Lower lobe of right lung (tissue), 2 donors: ENCODE results near the gene CYS1. TPM values are rescaled to one million over a fixed set of nuclear protein-coding genes. Genes with fewer than 3 reads are reported as not detected.
"Not testable (repeated sequence)": the region's sequence is repeated elsewhere in the genome, so short reads cannot be mapped to it uniquely, and the experiment has no call there.

Experiments used
- ATAC-seq, 2 donors: fragments of 200-7000 bp; cut with Tn5 transposase; one replicate each; pipeline ENCODE4 v1.9.1; 2020 to 2022; ENCODE audit warnings: mild to moderate bottlenecking in 2 of 2, moderate library complexity in 2 of 2
- DNase-seq: peaks from one replicate; pipeline ENCODE4 v3.0.0-alpha.2; 2020
- H3K27ac ChIP-seq: fragments of 200-600 bp; one replicate; pipeline ENCODE4 v1.8.0; 2022
- H3K27me3 ChIP-seq: fragments of 200-600 bp; one replicate; pipeline ENCODE4 v1.8.0; 2022; ENCODE audit warnings: low read depth
- H3K36me3 ChIP-seq: fragments of 200-600 bp; one replicate; pipeline ENCODE4 v1.8.0; 2022; ENCODE audit warnings: mild to moderate bottlenecking
- H3K4me1 ChIP-seq: fragments of 200-600 bp; one replicate; pipeline ENCODE4 v1.8.0; 2022
- H3K4me3 ChIP-seq: fragments of 200-600 bp; one replicate; pipeline ENCODE4 v1.8.0; 2022; ENCODE audit warnings: mild to moderate bottlenecking
- H3K9me3 ChIP-seq: fragments of 200-600 bp; one replicate; pipeline ENCODE4 v1.8.0; 2022
- intact Hi-C: fragments of 100-400 bp; cut with DNase I; formaldehyde crosslinking; loops from one replicate; pipeline ENCODE4 v1.11.0; 2022
- total RNA-seq: library from RNA; stranded (reverse); fragmentation: NEBNext Ultra II Directional; extraction: Animal tissue kit (Norgen Biotek cat#: 25700); gene quantifications from one replicate; pipeline ENCODE4 v1.2.1, GENCODE V29; 2021
- TF ChIP-seq, protein P1 (sequence below): fragments of 200-600 bp; IDR thresholded peaks from one replicate; pipeline ENCODE4 v1.8.0; 2022; ENCODE audit warnings: antibody characterized with exemption, mild to moderate bottlenecking
- donor health status: DM: no; HTN: yes; CAD: no; lungs with severe emphysema.

CYS1 gene
- total RNA-seq, 1 donor from 2014 or later: 2.6 TPM

DNA sequence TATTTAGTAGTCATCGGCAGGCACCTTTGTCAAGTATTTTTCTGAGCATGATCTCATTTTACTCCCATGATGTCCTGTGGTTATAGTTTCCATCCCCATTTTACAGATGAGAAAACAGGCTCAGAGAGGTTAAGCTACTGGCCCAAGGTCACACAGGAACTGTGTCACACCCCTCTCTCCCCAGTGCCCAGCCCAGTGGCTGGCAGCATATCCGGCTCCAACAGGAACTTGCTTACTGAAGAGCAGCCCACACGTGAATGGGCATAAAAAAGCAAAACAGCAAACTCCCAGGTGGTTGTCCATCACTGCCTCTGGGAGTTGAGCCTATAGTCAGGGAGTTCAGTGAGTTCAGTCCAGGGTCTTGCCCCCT is 45.2 kb downstream of the CYS1 start:
- H3K4me3 ChIP-seq: no peak overlapping the region
- H3K27ac ChIP-seq: peak overlapping the region; percentile 81
- no peaks in the 10 kb centered on the region for H3K36me3 ChIP-seq
- H3K9me3 ChIP-seq: no peaks in the 10 kb centered on the region
- TF ChIP-seq, protein P1, sequence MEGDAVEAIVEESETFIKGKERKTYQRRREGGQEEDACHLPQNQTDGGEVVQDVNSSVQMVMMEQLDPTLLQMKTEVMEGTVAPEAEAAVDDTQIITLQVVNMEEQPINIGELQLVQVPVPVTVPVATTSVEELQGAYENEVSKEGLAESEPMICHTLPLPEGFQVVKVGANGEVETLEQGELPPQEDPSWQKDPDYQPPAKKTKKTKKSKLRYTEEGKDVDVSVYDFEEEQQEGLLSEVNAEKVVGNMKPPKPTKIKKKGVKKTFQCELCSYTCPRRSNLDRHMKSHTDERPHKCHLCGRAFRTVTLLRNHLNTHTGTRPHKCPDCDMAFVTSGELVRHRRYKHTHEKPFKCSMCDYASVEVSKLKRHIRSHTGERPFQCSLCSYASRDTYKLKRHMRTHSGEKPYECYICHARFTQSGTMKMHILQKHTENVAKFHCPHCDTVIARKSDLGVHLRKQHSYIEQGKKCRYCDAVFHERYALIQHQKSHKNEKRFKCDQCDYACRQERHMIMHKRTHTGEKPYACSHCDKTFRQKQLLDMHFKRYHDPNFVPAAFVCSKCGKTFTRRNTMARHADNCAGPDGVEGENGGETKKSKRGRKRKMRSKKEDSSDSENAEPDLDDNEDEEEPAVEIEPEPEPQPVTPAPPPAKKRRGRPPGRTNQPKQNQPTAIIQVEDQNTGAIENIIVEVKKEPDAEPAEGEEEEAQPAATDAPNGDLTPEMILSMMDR: no peak
- intact Hi-C loops: no loop called here
- H3K4me1 ChIP-seq: peaks cover 67% of the 10 kb centered on the region
- DNase-seq (peak; percentile 44), ATAC-seq (no peak)
- no peaks in the 10 kb centered on the region for H3K27me3 ChIP-seq

DNA sequence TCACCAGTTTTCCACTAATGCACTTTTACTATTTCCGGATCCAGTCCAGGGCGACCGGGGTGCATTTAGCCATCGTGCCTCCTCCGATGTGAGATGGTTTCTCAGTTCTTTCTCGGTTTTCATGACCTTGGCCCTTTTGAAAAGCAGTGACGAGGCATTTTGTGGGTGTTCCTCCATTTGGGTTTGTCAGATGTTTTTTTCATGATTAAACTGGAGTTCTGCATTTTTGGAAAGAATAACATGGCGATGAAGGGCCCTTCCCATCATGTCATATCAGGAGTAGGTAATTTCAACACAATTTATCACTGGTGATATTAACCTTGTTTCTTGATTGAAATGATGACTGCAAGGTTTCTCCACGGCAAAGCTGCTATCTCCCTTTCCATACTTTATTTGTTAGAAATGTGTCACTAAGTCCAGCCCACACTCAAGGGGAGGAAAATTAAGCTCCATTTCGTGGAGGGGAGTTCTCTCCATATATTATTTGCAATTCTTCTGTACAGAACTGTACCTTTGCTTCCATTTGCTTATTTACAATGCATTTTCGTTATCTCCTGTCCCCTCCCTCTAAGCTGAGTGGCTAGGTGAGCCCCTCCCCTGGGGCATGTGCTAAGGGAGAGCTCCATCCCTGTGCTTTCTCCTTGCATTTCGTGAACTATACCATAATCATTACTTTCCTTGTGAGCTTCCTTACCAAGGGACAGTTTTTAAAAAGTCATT is 45.7 kb downstream of the CYS1 start:
- no peaks in the 10 kb centered on the region for H3K9me3 ChIP-seq
- no peaks in the 10 kb centered on the region for H3K36me3 ChIP-seq
- no peaks in the 10 kb centered on the region for H3K27me3 ChIP-seq
- peak; percentile 32 for DNase-seq
- H3K4me1 ChIP-seq: peaks cover 67% of the 10 kb centered on the region
- ATAC-seq: no peak
- intact Hi-C loops: no loop called here
- TF ChIP-seq, protein P1: no peak
- H3K4me3 ChIP-seq: no peak overlapping the region
- peak overlapping the region; percentile 50 for H3K27ac ChIP-seq

DNA sequence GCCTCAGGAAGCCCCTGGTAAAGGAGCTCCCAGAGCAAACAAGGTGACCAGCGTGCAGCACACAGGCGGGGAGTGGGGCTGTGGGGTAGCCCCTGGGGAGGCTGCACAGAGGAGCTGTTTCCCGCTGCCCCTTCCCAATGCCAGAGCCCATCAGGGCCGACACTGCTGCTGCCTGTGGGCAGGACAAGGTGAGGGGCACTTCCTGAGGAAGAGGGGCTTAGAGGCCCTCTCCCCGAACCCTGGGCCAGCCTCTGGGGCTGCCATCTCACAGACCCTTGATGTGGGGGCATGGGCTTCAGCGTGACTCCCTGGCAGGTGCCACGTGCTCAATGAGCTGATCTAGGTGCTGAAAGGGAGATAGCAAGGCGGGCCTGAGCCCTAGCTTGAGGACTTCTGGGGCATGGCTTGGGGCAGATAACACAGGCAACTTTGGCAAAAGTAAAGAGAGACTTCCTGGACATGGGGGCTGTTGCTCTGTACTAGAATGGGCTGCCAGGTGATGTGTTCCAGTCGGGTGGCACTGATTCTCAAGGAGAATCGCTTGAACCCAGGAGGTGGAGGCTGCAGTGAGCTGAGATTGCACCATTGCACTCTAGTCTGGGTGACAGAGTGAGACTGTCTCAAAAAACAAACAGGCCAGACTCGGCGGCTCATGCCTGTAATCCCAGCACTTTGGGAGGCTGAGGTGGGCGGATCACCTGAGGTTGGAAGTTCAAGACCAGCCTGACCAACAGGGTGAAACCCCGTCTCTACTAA is 46.8 kb downstream of the CYS1 start:
- DNase-seq (peak; percentile 34), ATAC-seq (no peak)
- Histone ChIP-seq H3K4me3 (no peak overlapping the region), H3K36me3 (no peaks in the 10 kb centered on the region), H3K4me1 (peaks cover 69% of the 10 kb centered on the region), H3K27ac (peak overlapping the region; percentile 50), H3K9me3 (no peaks in the 10 kb centered on the region), H3K27me3 (no peaks in the 10 kb centered on the region)
- intact Hi-C loops: no loop called here
- TF ChIP-seq, protein P1: no peak

DNA sequence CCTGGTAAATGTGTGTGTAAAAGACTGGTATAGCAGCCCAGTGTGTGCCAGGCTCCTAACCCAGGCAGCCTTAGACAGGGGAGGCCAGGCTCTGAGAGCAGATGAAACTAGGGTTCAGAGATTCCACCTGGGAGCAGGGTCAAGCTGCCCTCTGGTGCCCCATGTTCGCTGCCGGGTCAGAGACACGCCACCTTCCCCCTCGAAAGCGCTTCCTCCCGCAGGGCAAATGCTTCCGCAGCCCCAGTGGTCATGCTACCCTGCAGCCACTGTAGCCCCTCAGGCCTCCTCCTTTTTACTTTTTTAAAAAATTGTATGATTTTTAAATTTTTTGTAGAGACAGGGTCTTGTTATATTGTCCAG is 47.5 kb downstream of the CYS1 start:
- DNase-seq: peak; percentile 17
- intact Hi-C loops: no loop called here
- peaks cover 68% of the 10 kb centered on the region for H3K4me1 ChIP-seq

DNA sequence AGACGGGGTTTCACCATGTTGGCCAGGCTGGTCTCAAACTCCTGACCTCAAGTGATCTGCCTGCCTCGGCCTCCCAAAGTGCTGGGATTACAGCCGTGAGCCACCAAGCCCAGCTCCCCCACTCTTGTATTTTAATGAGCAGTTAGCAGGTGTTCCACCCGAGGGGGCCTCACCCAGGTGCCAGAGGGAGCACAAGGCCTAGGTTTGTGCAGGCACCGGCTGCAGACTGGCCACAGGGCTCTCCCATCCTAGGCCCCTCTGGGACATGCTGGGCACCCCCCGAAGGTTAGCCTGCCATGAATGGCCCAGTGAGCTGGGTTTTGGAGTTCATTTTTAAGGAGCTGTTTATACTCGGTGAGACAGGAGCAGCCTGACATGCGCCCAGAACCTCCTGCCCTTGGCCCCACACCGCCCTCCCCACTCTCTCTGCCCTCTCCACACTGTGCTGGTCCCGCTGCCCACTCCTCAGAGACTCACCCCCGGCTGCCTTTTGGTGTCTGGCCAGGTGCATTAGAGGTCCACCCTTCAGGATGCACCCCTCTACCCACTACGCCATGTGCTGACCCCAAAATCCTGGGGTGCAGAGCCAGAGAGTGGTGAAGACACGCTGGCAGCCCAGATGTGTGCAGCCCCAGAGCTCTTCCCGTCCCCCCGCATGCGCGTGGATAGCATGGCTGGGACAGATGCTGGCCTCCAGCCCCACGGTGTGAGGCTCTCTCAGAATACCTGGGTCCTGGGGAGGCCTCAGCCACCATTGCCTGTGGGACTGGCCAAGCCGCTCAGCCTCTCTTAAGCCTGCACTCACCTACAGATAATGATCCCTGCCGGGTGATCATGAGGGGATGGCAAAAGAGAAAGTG is 48.1 kb downstream of the CYS1 start:
- Histone ChIP-seq H3K4me1 (peaks cover 62% of the 10 kb centered on the region), H3K27me3 (no peaks in the 10 kb centered on the region), H3K36me3 (no peaks in the 10 kb centered on the region), H3K27ac (no peak overlapping the region), H3K9me3 (no peaks in the 10 kb centered on the region), H3K4me3 (no peak overlapping the region)
- ATAC-seq (no peak), DNase-seq (peak; percentile 35)
- intact Hi-C loops: no loop called here
- TF ChIP-seq, protein P1: no peak

More for the DNA sequence above, 47.5 kb downstream of the CYS1 start:
- no peaks in the 10 kb centered on the region for H3K27me3 ChIP-seq
- H3K27ac ChIP-seq: no peak overlapping the region
- H3K4me3 ChIP-seq: no peak overlapping the region
- ATAC-seq: no peak
- H3K9me3 ChIP-seq: no peaks in the 10 kb centered on the region
- H3K36me3 ChIP-seq: no peaks in the 10 kb centered on the region
- TF ChIP-seq, protein P1: no peak

DNA sequence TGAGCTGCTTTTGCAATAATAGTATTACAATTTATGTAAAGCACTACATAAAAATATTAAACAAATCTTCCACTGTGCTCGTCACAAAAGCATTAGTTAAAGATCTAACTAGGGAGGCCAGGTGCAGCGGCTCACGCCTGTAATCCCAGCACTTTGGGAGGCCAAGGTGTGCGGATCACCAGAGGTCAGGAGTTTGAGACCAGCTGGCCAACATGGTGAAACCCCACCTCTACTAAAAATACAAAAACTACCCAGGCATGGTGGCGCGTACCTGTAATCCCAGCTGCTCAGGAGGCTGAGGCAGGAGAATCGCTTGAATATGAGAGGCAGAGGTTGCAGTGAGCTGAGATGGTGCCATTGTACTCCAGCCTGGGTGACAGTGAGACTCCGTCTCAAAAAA is 49.4 kb downstream of the CYS1 start:
- DNase-seq, ATAC-seq, intact Hi-C loops, H3K4me3 ChIP-seq, H3K9me3 ChIP-seq, H3K27me3 ChIP-seq, H3K36me3 ChIP-seq: not testable (repeated sequence)
- peak overlapping the region; percentile 90 for H3K27ac ChIP-seq
- H3K4me1 ChIP-seq: peaks cover 49% of the 10 kb centered on the region
